Breast epithelium (tissue), 3 donors: Measurements from ENCODE around the gene HUNK.

Experiments
- CTCF ChIP-seq, 3 donors: fragments of 450-650 bp; IDR thresholded peaks; one replicate each; pipeline ENCODE4 v1.5.1; 2016 to 2017; ENCODE audit warnings: antibody characterized with exemption in 3 of 3, mild to moderate bottlenecking in 3 of 3, moderate library complexity in 3 of 3
- POLR2A ChIP-seq: fragments of 450-650 bp; IDR thresholded peaks from one replicate; pipeline ENCODE4 v1.6.1; 2016; ENCODE audit warnings: antibody characterized with exemption, mild to moderate bottlenecking, moderate library complexity
- POLR2AphosphoS5 ChIP-seq, 3 donors: sonication (generic); formaldehyde crosslinking; IDR thresholded peaks; one replicate each; pipeline ENCODE4 v1.6.1; 2017; ENCODE audit warnings: antibody characterized with exemption in 3 of 3

DNA sequence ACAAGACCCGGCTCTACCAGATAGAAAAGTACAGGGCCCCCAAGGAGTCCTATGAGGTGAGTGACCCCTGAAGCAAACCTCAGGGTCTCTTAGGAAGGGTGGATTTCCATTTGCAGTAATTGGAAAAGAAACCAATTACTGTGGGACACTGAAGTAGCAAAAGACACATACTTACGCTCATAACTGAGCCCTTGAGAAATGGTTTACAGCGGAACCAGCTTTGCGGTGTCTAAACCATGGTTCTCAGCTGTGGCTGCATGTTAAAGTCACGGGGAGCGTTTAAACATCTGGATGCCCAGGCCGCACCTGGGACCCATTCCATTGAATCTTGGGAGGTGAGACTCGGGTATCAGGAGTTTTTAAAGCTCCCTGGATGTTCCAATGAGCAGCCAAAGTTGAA, 110.7 kb downstream of the HUNK start:
- no peak for TF ChIP-seq CTCF (IDR thresholded peaks at IDR 0.05)
- TF ChIP-seq POLR2AphosphoS5 (IDR thresholded peaks at IDR 0.05), result no peak
- TF ChIP-seq POLR2A, result no peak
